ENCODE data around the gene SHTN1. TPM values are rescaled to one million over a fixed set of nuclear protein-coding genes. Genes with fewer than 3 reads are reported as not detected.

The SHTN1 gene
- total and polyA plus RNA-seq, 2 donors (not counting 1 experiment from before 2014, with no cell fraction given): 0.06 to 0.34 TPM

- Histone ChIP-seq H3K79me2 (ENCODE audit: control insufficient read depth, insufficient read depth, low read length) (no peaks in the 10 kb centered on the region), H3K36me3 (replicated peaks in 1 of 2; ENCODE audit: control extremely low read depth in 1 of 2, control insufficient read depth in 1 of 2, extremely low read depth in 1 of 2, insufficient read depth in 2 of 2, low read length in 1 of 2) (no peaks in the 10 kb centered on the region), H4K20me1 (ENCODE audit: control insufficient read depth, insufficient read depth, low read length, poor library complexity, severe bottlenecking) (no peaks in the 10 kb centered on the region), H3K4me3 (ENCODE audit: control extremely low read depth in 1 of 5, extremely low read depth in 1 of 5, insufficient read depth in 1 of 5, low read depth in 2 of 5, low read length in 4 of 5) (no peak overlapping the region), H3K4me2 (replicated peaks; ENCODE audit: low read depth, low read length, poor library complexity, severe bottlenecking) (no peak overlapping the region), H3K4me1 (ENCODE audit: control insufficient read depth in 2 of 2, insufficient read depth in 2 of 2, low read length in 2 of 2) (no peaks in the 10 kb centered on the region), H2AFZ (ENCODE audit: insufficient read depth, low read depth, low read length, poor library complexity, severe bottlenecking) (no peak overlapping the region), H3K27ac (ENCODE audit: low read length in 2 of 2) (no peak overlapping the region), H3K9me3 (ENCODE audit: control extremely low read depth in 1 of 3, control insufficient read depth in 2 of 3, insufficient read depth in 1 of 3, low read length in 2 of 3) (no peaks in the 10 kb centered on the region), H3K9ac (ENCODE audit: low read length) (no peak overlapping the region), H3K27me3 (replicated peaks in 1 of 4; ENCODE audit: control extremely low read depth in 1 of 4, control insufficient read depth in 3 of 4, insufficient read depth in 4 of 4, low read length in 3 of 4) (no peaks in the 10 kb centered on the region)
- DNase-seq (no peak), ATAC-seq (ENCODE audit: low read depth) (no peak)
- intact Hi-C loops (cut with micrococcal nuclease): no loop called here
- Mint-ChIP-seq H3K27me3 (no peaks in the 10 kb centered on the region), H3K9me3 (ENCODE audit: insufficient read depth) (no peaks in the 10 kb centered on the region), H3K4me3 (no peak overlapping the region), H3K27ac (no peak overlapping the region), H3K4me1 (no peaks in the 10 kb centered on the region)
- POLR2A ChIA-PET: no interaction called here
- CTCF ChIA-PET: no interaction called here
- WGBS (ENCODE audit: insufficient coverage): 83% methylated on average over 4 of the region's 4 CpGs
- TF ChIP-seq CTCF (IDR thresholded peaks at IDR 0.05) (no peak), EZH2 (IDR thresholded peaks at IDR 0.05; ENCODE audit: borderline replicate concordance, insufficient read depth, low read depth, low read length, poor library complexity, severe bottlenecking) (no peak)
These were observed 31.5 kb downstream of the SHTN1 start for GRCh38 chr10:116973371-116973905.

GRCh38 chr10:116972131-116972530, 32.9 kb downstream of the SHTN1 start:
- CTCF ChIA-PET: no interaction called here

More at GRCh38 chr10:116972131-116972530, 32.9 kb downstream of the SHTN1 start:
- H3K27ac Mint-ChIP-seq: no peak overlapping the region
- H3K27me3 ChIP-seq (replicated peaks in 1 of 4; ENCODE audit: control extremely low read depth in 1 of 4, control insufficient read depth in 3 of 4, insufficient read depth in 4 of 4, low read length in 3 of 4): no peaks in the 10 kb centered on the region
- intact Hi-C loops (cut with micrococcal nuclease): no loop called here
- no peak overlapping the region for H2AFZ ChIP-seq (ENCODE audit: insufficient read depth, low read depth, low read length, poor library complexity, severe bottlenecking)
- POLR2A ChIA-PET: no interaction called here
- H3K79me2 ChIP-seq (ENCODE audit: control insufficient read depth, insufficient read depth, low read length): no peaks in the 10 kb centered on the region
- H3K36me3 ChIP-seq (replicated peaks in 1 of 2; ENCODE audit: control extremely low read depth in 1 of 2, control insufficient read depth in 1 of 2, extremely low read depth in 1 of 2, insufficient read depth in 2 of 2, low read length in 1 of 2): no peaks in the 10 kb centered on the region
- TF ChIP-seq CTCF (IDR thresholded peaks at IDR 0.05) (no peak), EZH2 (IDR thresholded peaks at IDR 0.05; ENCODE audit: borderline replicate concordance, insufficient read depth, low read depth, low read length, poor library complexity, severe bottlenecking) (no peak)
- no peaks in the 10 kb centered on the region for H3K4me1 Mint-ChIP-seq
- no peak overlapping the region for H3K4me3 Mint-ChIP-seq
- H3K27ac ChIP-seq (ENCODE audit: low read length in 2 of 2): no peak overlapping the region
- H4K20me1 ChIP-seq (ENCODE audit: control insufficient read depth, insufficient read depth, low read length, poor library complexity, severe bottlenecking): no peaks in the 10 kb centered on the region
- no peak overlapping the region for H3K4me2 ChIP-seq (replicated peaks; ENCODE audit: low read depth, low read length, poor library complexity, severe bottlenecking)
- ATAC-seq (ENCODE audit: low read depth) (no peak), DNase-seq (no peak)
- H3K9me3 Mint-ChIP-seq (ENCODE audit: insufficient read depth): no peaks in the 10 kb centered on the region
- H3K4me3 ChIP-seq (ENCODE audit: control extremely low read depth in 1 of 5, extremely low read depth in 1 of 5, insufficient read depth in 1 of 5, low read depth in 2 of 5, low read length in 4 of 5): no peak overlapping the region
- no peaks in the 10 kb centered on the region for H3K4me1 ChIP-seq (ENCODE audit: control insufficient read depth in 2 of 2, insufficient read depth in 2 of 2, low read length in 2 of 2)
- 100% methylated on average over 1 of the region's 1 CpG for WGBS (ENCODE audit: insufficient coverage)
- no peak overlapping the region for H3K9ac ChIP-seq (ENCODE audit: low read length)
- no peaks in the 10 kb centered on the region for H3K9me3 ChIP-seq (ENCODE audit: control extremely low read depth in 1 of 3, control insufficient read depth in 2 of 3, insufficient read depth in 1 of 3, low read length in 2 of 3)
- no peaks in the 10 kb centered on the region for H3K27me3 Mint-ChIP-seq

All from B cell (primary cell).